GM12892 (cell line): Measurements from ENCODE around the gene ZBTB24.

Source experiments
- POLR2A ChIP-seq: IDR thresholded peaks from 2 replicates; pipeline ENCODE4 v1.6.1; 2011; ENCODE audit warnings: low read depth, low read length, control low read depth
- POLR2AphosphoS5 ChIP-seq: IDR thresholded peaks from 2 replicates; pipeline ENCODE4 v1.6.1; 2011; ENCODE audit warnings: low read depth, low read length, control low read depth
- TAF1 ChIP-seq: IDR thresholded peaks from 2 replicates; pipeline ENCODE4 v1.6.1; 2011; ENCODE audit warnings: low read depth, mild to moderate bottlenecking, control low read depth, low read length, borderline replicate concordance

DNA sequence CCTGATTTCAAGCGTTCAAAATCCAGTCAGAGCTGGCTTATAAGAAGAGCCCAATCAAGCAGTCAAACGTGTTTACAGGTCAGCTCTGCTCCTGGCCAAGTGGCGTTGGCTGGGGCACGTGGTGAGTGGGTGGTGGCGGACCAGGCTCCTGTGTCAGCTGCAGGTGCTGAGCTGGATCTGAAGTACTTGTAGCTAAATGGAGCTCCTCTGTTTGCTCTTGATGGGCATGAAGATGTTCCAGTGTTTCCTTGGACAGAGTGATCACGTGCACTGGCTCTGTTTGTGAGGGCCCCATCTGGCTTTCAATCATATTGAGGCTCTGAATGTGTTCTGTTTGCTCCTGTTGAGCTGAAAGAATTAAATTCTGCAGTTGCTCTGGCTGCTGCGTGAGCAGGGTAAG lies 17.2 kb downstream of the ZBTB24 start:
- TF ChIP-seq POLR2A (no peak), POLR2AphosphoS5 (no peak), TAF1 (no peak)
